Myocyte (in vitro differentiated cells): ENCODE results near the gene UROS. TPM values are rescaled to one million over a fixed set of nuclear protein-coding genes. Genes with fewer than 3 reads are reported as not detected.

Source experiments
- DNase-seq: peaks from one replicate; pipeline ENCODE4 v3.0.0-alpha.2; 2012; ENCODE audit warnings: low read depth
- microRNA counts: library from miRNA; unstranded; fragments of <30 nt; microRNA quantifications from one replicate; lab custom pipeline; 2016
- microRNA-seq: library from miRNA; unstranded; fragments of <30 nt; microRNA quantifications from one replicate; pipeline ENCODE4, GENCODE V29; 2016
- total RNA-seq: library from RNA; depleted of rRNA; stranded (reverse); fragments of >200 nt; gene quantifications from 2 replicates; pipeline ENCODE4 v1.2.3, GENCODE V29; 2014

Gene UROS
- total RNA-seq, 1 donor from 2014 or later = 94.3 TPM

DNA sequence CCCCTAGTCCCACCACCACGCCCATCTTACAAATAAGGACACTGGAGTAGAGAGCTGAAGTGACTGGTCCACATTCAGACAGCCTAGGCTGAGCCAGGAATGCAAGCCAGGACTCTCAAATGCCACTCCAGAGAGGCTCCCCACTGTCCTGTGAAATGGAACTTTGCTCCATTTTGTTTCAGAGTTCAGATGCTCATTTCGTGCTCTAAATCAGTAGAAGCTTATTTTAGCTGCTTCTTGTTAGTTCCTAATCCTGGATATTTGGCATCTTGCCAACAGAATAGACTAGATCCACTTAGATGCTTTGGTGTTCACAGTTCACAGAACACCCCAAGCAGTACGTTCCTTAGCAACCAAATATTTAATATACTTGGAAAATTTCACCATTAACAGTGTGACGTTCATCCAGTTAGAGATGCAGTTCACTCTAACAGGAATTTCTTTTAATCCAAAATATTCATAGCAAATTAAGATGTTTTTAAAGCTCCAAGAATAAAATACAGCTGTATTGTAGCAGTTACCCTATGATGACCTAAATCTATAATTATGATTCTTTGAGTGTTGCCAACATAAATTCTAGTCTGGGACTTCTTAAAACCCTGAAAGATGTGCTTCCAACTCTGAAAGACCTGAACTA, 54.7 kb downstream of the UROS start:
- peak; percentile 16 for DNase-seq

DNA sequence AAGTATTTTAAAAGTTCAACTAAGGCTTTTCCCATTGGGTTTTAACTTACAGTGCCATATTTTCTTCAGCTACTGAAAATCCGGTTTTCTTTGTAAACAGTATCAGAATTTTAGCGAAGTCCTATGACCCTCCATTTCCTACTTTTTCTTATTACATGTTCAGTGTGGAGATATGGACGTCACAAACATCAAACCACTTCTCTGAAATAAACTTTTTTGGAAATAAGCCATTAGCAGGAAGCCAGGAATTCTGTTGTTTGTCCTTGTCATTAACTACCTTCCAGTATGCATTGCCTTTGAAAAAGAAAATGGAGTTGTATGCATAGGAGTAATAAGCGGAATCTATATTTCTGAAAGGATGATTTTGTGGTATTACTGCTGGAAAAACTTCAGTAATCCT, 56.5 kb downstream of the UROS start:
- DNase-seq = no peak

DNA sequence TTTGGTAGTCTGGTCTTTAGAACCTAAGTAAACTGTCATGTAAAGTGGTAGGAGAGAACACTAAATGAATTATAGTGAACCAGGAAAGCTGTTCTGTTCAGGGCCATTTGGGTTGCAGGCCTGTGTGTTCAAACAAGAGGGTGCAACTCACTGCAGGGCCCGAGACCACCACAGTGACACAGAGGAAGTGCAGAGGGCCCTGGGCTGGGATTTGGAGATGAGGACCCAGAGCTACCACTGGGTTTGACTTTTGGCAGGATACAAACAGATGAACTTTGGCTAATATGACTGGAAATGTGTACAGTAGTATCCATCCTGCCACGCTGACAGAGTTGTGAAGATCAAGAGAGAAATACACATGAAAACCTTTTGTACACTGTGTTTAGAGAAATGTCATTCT, 57.2 kb downstream of the UROS start:
- no peak for DNase-seq

DNA sequence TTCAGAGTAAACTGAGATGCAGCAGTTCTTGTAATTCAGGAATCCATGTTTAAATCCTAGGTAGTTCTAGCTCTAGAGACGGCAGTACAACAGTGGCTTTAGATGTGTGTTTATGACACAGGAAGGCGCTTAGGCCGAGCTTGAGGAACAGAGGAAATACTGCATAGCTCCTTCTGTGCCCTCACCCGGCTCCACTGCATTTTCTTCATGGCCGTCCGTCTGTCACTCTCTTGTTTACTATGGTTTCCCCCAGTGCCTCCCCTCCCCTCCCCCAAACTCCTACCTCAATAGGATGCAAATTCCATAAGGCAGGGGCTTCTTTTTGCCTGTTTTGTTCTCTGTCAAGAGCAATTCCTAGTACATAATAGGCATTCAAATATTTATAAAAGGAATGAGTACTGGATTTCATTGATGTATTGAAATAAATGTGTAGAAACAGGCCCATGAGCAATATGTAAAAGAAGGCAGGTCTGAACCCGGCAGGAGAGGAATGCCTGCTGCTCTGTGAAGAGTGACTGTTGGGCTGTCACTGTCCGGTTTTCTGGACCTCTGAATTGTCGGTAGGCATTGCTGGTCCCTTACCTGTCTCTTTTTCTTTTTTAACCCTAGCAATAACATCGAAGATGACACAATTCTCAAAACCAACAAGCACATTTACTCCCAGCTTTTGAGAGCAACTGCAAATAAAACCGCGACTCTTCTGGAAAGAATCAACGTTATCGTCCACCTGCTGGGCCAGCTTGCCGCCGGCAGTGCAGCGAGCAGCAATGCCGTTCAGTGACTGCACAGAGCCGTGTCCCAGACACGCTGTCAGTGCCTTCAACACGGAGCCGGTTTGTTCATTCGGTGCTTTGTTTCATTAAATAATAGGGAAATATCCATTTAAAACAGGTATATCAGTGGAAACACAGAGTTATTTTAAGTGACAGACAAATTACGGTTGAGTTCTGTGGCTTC, 60.1 kb downstream of the UROS start:
- DNase-seq = no peak

DNA sequence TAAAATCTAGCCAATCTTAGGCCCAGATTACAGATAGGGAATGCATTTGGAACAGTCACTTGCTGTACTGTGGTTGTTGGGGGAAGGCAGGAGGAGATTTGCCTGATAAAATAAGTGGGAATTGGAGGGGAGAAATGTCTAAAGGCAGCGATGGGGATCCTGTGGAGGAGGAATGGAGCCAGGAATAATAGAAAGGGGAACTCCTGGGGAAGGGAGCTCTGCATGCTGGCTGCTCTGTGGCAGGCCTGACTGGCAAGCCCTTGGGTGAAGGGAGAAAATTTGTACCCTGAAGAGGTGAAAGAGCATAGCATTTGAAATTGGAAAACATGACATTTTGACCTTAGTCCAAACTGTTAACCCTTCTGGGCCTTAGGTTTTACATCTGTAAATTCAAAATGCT, 61.1 kb downstream of the UROS start:
- DNase-seq = no peak

DNA sequence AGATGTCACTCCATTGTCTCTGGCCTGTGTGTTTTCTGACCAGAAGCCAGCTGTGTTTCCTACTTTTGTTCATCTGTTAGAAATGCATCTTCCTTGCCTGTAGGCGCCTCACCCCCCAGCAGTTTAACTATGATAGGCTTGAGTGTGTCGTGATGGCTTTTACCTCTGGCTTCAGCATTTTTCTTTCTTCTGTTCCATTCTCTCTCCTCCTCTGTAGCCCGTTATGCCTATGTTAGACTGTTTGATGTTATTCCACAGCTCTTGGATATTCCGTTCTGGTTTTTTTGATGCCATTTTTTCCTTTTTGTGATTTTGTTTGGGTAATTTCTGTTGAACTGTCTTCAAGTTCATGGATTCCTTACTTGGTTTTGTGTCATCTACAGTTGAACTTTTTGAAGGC, 65.3 kb downstream of the UROS start:
- DNase-seq = no peak

DNA sequence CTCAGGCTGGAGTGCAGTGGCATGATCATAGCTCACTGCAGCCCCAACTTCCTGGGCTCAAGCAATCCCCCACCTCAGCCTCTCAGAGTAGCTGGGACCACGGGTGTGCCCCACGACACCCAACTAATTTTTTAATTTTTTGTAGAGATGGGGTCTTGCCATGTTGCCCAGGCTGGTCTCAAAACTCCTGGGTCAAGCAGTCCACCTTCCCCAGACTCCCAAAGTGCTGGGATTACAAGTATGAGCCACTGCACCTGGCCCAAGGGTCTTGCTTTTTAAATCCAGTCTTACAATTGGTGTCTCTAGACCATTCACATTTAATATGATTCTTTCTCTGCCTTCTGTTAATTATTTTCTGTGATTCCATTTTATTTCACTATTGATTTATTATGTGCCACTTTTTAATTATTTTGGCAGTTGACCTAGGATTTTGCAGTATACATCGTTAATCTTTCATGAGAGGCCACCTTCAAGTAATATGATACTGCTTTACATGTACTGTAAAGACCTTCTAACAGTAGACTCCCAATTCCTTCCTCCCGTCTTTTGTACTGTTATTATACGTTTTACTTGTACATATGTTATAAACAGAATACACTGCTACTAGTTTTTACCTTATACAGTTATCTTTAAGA, 66.1 kb downstream of the UROS start:
- no peak for DNase-seq

DNA sequence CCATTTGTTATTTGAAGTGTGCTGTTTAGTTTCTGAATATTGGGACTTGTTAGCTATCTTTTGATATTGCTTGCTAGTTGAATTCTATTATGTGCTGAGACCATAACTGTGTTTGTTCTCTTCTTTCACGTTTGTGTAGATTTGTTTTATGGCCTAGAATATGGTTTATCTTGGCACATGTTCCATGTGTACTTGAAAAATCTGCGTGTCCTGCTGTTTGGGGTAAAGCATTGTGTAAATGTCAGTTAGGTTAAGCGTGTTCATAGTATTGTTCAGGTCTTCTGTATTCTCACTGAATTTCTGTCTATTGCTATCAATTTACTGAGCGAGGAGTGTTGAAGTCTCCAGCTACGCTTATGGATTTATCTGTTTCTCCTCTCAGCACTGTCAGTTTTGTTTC, 66.9 kb downstream of the UROS start:
- DNase-seq = no peak

DNA sequence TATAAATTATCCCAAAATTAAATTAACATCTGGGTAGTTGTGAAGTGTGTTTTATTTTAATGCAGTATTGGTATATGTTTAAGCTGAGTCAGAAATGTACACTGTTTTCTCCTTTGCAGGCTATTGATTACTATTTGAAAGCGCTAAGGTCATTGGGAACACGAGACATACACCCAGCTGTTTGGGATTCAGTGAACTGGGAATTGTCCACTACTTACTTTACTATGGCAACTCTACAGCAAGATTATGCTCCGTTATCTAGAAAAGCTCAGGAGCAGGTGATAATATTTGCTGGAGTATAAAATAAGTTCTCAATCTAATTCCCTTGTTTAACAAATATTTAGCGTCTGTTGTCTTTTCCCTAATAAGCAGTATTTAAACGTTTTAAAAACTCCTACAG, 75.6 kb downstream of the UROS start:
- no peak for DNase-seq

DNA sequence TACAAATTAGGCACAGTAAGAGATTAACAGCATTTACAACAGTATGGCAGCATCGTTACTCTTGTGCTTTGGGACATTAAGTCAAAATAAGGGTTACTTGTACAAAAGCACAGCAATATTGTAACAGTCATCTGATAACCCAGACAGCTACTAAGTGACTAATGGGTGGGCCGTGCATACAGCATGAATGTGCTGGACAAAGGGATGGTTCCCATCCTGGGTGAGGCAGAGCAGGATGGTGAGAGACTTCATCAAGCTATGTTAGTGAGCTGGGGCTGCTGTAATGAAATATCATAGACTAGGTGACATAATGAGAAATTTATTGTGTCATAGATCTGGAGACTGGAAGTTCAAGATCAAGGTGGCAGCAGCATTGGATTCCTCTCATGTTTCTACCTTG, 78.1 kb downstream of the UROS start:
- no peak for DNase-seq

DNA sequence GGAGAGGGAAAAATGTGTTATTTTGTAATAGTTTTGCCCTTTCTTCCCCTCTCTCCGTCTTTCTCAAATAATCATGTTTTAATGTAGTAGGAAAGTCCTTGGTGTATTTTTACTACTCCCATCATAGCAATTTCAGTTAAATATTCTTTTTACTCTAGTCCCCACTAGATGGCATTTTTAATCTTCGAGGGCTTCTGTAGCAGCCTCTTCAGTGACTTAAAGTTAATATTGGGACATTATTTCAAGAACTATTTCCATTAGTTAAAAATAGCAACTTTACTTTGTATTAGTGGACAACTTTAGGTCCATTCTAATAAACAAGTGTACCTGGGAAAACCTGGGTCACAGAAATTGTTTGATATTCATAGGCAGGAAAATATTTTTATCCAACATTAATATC, 80.6 kb downstream of the UROS start:
- DNase-seq = peak; percentile 2

DNA sequence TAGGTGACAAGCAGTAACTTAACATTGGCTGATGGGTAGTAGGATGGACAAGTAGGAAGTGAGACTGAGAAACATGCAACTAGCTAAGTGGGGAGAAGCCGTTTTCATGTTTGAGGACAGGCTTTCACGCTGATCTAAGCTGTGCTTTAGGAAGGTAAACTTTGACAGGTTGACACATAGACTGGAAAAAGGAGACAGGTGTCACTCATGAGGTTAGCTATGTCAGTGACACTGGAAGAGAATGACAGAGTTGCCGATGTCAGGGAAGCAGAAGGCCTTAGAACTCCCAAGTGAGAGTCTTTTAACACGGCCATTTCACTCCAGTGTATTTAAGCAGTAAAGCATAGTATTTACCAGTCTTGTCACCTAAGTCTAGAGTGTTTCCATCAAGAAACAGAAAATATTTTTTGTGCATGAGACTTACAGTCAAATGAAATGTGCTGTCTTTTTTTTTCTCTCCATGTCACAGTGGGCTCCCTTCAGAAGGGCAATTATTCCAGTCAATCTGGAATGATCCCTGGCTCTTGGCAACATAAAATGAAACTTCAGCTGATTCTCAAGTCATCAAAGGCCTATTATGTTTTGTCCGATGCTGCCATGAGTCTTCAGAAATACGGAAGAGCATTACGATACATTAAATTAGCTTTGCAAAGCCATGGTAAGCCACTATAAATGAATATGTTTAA, 82.9 kb downstream of the UROS start:
- no peak for DNase-seq

MicroRNAs within 50 kb of the gene (microRNA counts, 767-probe panel; counts per million panel counts)
- not detected for microRNA hsa-miR-4484 (lab: Ali Mortazavi, UCI)

Small RNAs within 50 kb of the gene (microRNA-seq; reads per million reads assigned to microRNA genes)
- 0.65 reads per million for gene MIR4484

Other genes with a start within 250 kb of the UROS start
- gene TEX36, start 140.1 kb downstream of the UROS start, total RNA-seq = not detected in 2 replicates
- gene EDRF1, start 103.5 kb downstream of the UROS start, total RNA-seq = 17.3 and 20.7 TPM in 2 replicates
- not detected in 2 replicates for gene MMP21, start 47.4 kb downstream of the UROS start, total RNA-seq
- gene BCCIP, start 288 bp upstream of the UROS start, total RNA-seq = 74.6 and 74.9 TPM in 2 replicates
- gene DHX32, start 58.0 kb upstream of the UROS start, total RNA-seq = 51.7 and 62.3 TPM in 2 replicates
- gene FANK1, start 73.3 kb upstream of the UROS start, total RNA-seq = 1.4 and 2.5 TPM in 2 replicates